HepG2 (cell line): ENCODE measurements around the gene ARHGAP21. TPM values are rescaled to one million over a fixed set of nuclear protein-coding genes. Genes with fewer than 3 reads are reported as not detected.
A peak's percentile ranks its signal among the peaks of the same experiment; 100 is the strongest.

Experiments
- ATF7-NPFF ChIP-seq: sonication (generic); formaldehyde crosslinking; IDR thresholded peaks from 2 replicates; pipeline ENCODE4 v1.8.1; 2023; ENCODE audit warnings: mild to moderate bottlenecking, low read depth, missing genetic modification reagents, moderate library complexity
- E2F5 ChIP-seq: sonication (generic); formaldehyde crosslinking; conservative IDR thresholded peaks from 2 replicates; pipeline ENCODE4 v1.4.0; 2020; ENCODE audit warnings: missing genetic modification reagents
- HNF4G ChIP-seq, 2 experiments: sonication (generic) in 1 of 2; formaldehyde crosslinking in 1 of 2; IDR thresholded peaks; 2 replicates each; pipeline versions ENCODE4 v1.4.0 to v1.6.1; 2011 to 2020; ENCODE audit warnings: borderline replicate concordance in 2 of 2, low read depth in 2 of 2, mild to moderate bottlenecking in 2 of 2, low read length in 1 of 2, missing genetic modification reagents in 1 of 2, moderate library complexity in 1 of 2
- IRF9 ChIP-seq: sonication (generic); formaldehyde crosslinking; IDR thresholded peaks from 2 replicates; pipeline ENCODE4 v1.8.0; 2022; ENCODE audit warnings: missing genetic modification reagents, mild to moderate bottlenecking, borderline replicate concordance
- MXI1 ChIP-seq: IDR thresholded peaks from 3 replicates; pipeline ENCODE4 v1.6.1; 2012; ENCODE audit warnings: low read depth, low read length, inconsistent platforms, borderline replicate concordance
- PRDM15 ChIP-seq: sonication (generic); formaldehyde crosslinking; IDR thresholded peaks from 2 replicates; pipeline ENCODE4 v1.4.0; 2020; ENCODE audit warnings: missing genetic modification reagents
- RBM39 ChIP-seq: fragments of 200-400 bp; formaldehyde crosslinking; IDR thresholded peaks from one replicate; pipeline ENCODE4 v1.6.1; 2018; ENCODE audit warnings: antibody characterized with exemption, mild to moderate bottlenecking, low read depth, low read length; ENCODE audit not compliant: poor library complexity, severe bottlenecking
- SKIL ChIP-seq: sonication (generic); formaldehyde crosslinking; IDR thresholded peaks from 2 replicates; pipeline ENCODE4 v1.8.0; 2022; ENCODE audit warnings: missing genetic modification reagents, mild to moderate bottlenecking, moderate library complexity, borderline replicate concordance
- SRSF9 ChIP-seq: fragments of 200-400 bp; formaldehyde crosslinking; IDR thresholded peaks from 2 replicates; pipeline ENCODE4 v1.6.1; 2018; ENCODE audit warnings: borderline replicate concordance, mild to moderate bottlenecking, low read depth, low read length; ENCODE audit not compliant: insufficient read depth, poor library complexity, severe bottlenecking
- TEAD2 ChIP-seq: sonication (generic); formaldehyde crosslinking; IDR thresholded peaks from 2 replicates; pipeline ENCODE4 v1.9.0; 2021; ENCODE audit warnings: missing genetic modification reagents
- TRIM24 ChIP-seq: sonication (generic); formaldehyde crosslinking; IDR thresholded peaks from 2 replicates; pipeline ENCODE4 v1.8.0; 2022; ENCODE audit warnings: mild to moderate bottlenecking, missing genetic modification reagents
- ZBED4 ChIP-seq: sonication (generic); formaldehyde crosslinking; IDR thresholded peaks from 2 replicates; pipeline ENCODE4 v1.4.0; 2020; ENCODE audit warnings: missing genetic modification reagents, borderline replicate concordance
- ZNF543 ChIP-seq: sonication (generic); formaldehyde crosslinking; IDR thresholded peaks from 2 replicates; pipeline ENCODE4 v1.4.0; 2020; ENCODE audit warnings: mild to moderate bottlenecking, missing genetic modification reagents
- ZNF839 ChIP-seq: sonication (generic); formaldehyde crosslinking; IDR thresholded peaks from 2 replicates; pipeline ENCODE4 v1.4.0; 2020; ENCODE audit warnings: missing genetic modification reagents, mild to moderate bottlenecking, borderline replicate concordance
- polyA plus RNA-seq, 8 experiments: library from polyadenylated mRNA; depleted of rRNA in 3 of 8; stranded (reverse) in 7 of 8; unstranded in 1 of 8; fragments of >200 nt; fragmentation: Illumina TruSeq in 4 of 8; extraction: Trizol in 4 of 8; gene quantifications; 2 replicates each; pipeline versions ENCODE4 v1.2.1 to v1.2.3, GENCODE V29; 2011 to 2016; ENCODE audit warnings: low read depth in 4 of 8, missing spikeins in 1 of 8, mixed read lengths in 1 of 8; ENCODE audit not compliant: insufficient read depth in 1 of 8
- total RNA-seq, 5 experiments: library from RNA; depleted of rRNA; stranded (reverse); fragments of >200 nt; fragmentation: Illumina TruSeq; extraction: Trizol; gene quantifications; 2 replicates each; pipeline ENCODE4 v1.2.3, GENCODE V29; 2016; ENCODE audit warnings: low read depth in 1 of 5

Gene ARHGAP21
- total and polyA plus RNA-seq, 2 of the 13 experiments (the other 11 are each of a cell fraction or from before 2014, with no cell fraction given): 23.9 to 26.6 TPM

GRCh38 chr10:24722676-24723385 lies 856 bp downstream of the ARHGAP21 start (continued):
- peak; percentile 29; the same call in 1 of the 2 replicates for TF ChIP-seq PRDM15 (CRISPR knock-in tag)
- TF ChIP-seq SKIL (CRISPR knock-in tag): no peak
- peak; percentile 28; the same call in 1 of the 2 replicates for TF ChIP-seq IRF9
- peak; percentile 41; the same call in 1 of the 2 replicates for TF ChIP-seq HNF4G (IDR thresholded peaks at IDR 0.05; ENCODE audit: borderline replicate concordance, low read depth, low read length)
- no peak for TF ChIP-seq HNF4G (CRISPR knock-in tag; IDR thresholded peaks at IDR 0.05; ENCODE audit: borderline replicate concordance, low read depth)
- TF ChIP-seq ZBED4 (CRISPR knock-in tag): no peak
- TF ChIP-seq ZNF839 (CRISPR knock-in tag): no peak
- no peak for TF ChIP-seq ATF7-NPFF (CRISPR knock-in tag)
- no peak for TF ChIP-seq ZNF543 (CRISPR knock-in tag)
- TF ChIP-seq TEAD2 (CRISPR knock-in tag): no peak
- peak; percentile 45 for TF ChIP-seq RBM39
- TF ChIP-seq SRSF9: no peak
- no peak for TF ChIP-seq E2F5
- no peak for TF ChIP-seq TRIM24 (CRISPR knock-in tag)
- 0 out of 3 replicates have a peak, but pooled peaks have one; percentile 4 for TF ChIP-seq MXI1
